GM20431 (cell line): ENCODE measurements around the gene CREB1.

Source experiments
- in situ Hi-C: fragments of 300-500 bp; cut with MseI, MboI; formaldehyde crosslinking; loops from one replicate; pipeline ENCODE4 v1.15.0; 2020; ENCODE audit warnings: low sequenced_read_pairs; ENCODE audit not compliant: unreplicated experiment

The CREB1 gene

DNA sequence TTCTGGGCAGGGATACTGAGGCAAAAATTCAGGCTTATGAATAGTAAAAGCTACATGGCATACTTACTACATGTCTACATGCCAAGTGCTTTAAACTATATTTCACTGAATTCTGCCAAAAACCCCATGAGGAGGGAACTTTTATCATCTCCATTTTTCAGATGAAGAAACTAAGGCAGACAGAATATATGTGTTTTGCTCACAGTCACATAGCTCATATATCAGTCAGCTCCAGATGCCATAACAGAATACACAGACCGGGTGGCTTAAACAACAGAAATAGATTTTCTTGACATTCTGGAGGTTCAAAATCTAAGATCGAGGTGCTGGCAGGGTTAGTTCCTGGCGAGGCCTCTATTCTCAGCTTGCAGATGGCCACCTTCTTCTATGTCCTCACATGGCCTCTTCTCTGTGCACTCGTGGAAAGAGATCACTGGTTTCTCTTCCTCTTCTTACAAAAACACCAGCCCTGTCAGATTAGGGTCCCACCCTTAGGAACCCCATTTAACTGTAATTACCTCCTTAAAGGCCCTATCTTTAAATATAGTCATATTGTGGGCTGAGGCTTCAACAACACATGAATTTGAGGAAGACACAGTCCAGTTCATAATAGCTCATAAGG, 27.1 kb upstream of the CREB1 start:
- in situ Hi-C loops = no loop called here

DNA sequence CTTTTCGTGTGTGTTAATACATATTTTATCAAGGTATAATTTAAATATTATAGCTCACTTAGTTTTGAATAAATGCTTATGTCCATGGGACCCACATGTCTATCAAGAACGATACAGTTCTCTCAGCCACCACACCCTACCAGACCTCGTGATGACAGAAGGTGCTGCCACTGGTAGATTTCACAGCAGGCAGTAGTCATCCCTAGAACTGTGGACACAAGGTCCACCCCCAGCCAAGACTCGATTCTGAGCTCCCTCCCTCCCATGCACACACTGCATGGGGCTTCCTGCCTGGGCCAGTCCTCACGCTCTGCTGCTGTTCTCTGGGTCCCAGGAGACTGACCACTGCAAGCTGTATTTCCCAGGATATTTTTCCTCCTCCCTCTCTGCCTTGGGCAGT, 26.5 kb upstream of the CREB1 start:
- in situ Hi-C loops = no loop called here

DNA sequence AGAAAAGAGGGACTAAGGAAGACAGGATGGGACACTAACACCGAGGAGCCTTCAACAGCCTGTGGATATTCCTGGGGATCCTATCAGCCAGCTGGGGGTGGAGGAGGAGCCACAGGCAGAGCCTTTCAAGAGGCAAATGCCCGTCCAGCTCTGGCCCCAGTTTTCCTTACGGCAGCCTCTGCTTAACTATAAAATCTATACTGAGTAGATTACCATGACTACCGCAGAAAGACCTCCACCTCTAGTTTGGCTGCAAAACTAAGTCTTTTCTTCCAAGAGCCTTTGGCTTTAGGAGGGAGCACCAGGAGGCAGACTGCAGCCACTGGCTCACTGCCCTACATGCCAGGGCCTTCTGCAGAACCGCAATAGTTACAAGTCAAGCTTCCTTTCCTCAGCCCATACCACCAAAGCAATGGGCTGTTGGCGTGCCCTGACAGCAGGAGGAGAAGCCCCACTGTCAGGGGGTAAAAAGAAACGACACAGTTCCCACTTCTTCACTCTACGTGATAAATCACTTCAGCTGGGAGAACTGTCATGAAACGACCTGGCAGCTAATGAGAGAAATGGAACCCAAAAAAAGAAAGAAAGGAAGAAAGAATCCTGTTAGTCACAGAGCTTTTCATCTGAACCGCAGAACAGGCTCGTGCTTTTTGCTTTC, 25.1 kb upstream of the CREB1 start:
- in situ Hi-C loops = no loop called here

DNA sequence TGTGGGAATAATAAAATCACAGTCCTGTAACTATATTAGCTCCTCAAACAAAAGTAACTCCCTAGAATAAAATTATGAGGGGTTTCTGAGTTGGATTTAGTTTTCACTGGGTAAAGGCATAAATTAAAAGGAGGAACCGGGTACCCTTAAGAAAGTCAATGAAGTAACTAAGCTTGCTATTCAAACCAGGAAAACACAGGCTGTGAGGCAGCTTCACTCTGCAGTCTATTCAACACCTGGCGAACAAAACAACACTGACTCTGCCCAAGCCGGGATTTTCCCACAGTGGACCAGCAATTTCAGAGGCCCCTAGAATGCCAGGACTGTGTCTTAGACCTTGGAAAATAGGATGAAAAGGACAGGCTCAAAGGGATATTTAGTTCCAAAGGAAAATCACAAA, 24.6 kb upstream of the CREB1 start:
- in situ Hi-C loops = no loop called here

DNA sequence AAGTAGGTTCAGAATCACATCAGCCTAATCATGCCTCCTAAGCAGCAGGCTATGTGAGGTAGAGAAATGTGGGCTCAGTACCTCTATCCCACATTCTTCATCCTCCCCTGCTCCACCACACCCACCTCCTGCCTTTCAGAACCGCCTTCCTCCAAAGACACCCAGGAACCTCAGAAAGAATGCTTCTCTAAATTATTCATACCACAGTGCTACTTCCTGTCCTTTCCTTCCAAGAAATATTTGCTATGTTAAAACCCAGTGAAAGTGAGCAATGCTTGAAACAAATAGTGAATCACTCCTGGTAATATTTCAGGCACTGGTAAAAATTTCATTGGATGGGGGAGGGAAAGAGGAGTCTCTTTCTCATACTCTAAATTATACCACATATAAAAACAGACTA, 24.0 kb upstream of the CREB1 start:
- in situ Hi-C loops = no loop called here

DNA sequence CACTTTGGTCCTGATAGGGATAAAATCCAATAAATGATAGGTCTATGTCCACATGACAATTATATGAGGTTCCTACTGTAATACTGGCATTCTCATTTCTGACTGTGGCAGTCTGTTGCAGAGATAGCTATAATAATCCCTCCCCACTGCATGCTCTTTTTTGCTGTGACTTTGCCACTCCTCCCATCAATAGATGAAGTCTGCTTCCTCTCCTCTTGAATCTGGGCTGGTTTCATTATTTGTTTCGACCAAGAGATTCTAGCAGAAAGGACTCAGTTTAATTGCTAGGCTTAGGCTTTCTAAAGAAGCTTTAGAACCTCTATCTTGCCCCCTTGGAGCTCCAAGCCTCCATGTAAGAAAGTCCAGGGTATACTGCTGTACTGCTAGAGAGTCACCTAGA, 23.3 kb upstream of the CREB1 start:
- in situ Hi-C loops = no loop called here

DNA sequence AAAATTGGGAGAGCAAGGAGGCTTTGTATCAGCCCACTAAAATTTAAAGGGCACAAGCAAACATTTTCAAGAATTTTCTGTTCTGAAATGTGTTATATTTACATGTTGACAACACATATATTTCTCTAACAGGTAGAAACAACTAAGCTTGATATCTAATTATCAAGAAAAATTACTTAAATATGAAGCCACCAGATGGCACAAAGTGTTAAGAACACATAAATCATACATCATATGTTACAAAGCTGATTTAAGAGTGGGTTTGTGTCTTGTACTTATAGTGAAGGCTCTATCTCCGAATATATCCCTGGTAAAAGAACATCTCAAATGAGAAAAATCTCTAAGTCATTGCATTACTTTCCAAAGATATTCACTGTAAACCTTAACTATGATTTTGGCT, 19.6 kb upstream of the CREB1 start:
- in situ Hi-C loops = no loop called here

DNA sequence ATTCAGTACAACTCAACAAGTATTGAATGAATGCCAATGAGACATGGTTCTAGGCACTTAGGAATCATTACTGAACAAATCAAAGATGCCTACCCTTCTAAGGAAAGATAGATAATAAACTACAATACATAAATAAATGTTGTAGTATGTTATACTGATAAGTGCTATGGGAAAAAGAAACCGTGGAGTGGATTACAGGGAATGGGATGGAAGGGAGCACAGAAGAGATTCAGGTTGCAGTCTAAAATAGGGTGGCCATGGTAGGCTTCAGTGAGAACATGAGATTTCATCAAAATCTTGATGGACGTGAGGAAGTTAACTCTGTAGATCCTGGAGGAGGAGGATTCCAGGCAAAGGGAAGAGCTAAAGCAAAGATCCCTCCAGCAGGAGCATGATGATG, 17.9 kb upstream of the CREB1 start:
- in situ Hi-C loops = no loop called here

DNA sequence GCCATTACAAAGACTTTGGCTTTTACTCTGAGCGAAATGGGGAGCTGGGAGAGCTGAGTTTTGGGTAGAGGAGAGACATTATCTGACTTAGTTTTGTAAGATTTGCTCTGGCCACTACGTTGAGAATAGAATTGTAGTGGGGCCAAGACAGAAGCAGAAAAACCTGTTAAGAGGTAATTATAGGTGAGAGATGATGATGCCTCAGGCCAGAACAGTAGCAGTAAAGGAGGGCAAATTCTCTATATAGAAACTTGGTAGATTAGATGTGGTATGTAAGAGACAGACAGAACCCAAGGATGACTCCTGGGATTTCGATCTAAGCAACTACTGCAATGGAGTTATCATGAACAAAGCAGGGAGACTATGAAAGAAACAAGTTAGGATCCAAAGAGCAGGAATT, 17.4 kb upstream of the CREB1 start:
- in situ Hi-C loops = no loop called here

DNA sequence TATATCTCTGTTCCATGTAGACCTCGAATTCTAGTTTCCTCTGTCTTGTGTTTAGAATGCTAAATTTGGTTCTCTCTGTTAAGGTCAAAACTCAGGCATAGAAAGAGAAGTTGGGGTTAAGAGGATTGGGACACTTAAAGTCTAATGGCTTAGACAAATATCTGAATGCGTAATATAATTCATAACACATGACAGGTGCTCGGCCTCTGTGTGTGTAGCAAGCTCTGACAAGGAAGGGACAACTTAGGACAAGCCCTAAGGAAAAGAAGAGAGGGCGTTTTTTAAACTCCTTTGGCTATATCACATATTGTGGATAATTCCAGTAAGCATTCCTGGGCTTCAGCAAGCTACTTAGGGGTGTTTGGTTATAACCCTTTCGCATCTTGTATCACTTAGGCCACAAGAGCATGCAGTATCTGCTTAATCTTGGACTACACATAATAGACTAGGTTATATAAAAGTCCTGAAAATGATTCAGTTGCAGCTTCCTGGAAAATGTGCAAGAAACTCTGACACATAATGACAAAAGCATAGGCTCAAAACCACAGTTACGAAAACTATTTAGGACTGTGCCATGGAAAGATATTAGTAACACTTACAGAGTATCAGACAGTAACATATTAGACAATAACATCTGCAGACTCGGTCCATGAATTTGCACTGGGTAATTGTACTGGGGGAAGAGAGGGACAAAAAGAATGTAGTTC, 16.1 kb upstream of the CREB1 start:
- in situ Hi-C loops = no loop called here

DNA sequence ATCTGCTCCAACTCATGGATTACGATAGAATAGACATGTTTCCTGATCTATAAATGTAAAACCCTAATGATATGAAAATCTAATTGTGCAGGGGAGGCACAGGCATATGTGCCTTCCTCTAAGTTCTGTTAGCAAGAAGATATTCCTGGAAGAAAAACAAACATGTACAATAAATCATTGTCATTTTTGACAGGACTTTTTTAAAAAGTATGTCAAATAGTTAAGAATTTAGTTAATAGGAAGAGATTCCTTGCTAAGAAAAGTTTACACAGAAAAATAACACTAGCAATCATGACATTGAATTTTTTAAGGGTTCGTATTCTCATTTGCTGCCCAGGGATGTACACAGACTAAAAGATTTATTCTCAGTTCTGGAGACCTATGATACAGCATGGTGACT, 15.3 kb upstream of the CREB1 start:
- in situ Hi-C loops = no loop called here

DNA sequence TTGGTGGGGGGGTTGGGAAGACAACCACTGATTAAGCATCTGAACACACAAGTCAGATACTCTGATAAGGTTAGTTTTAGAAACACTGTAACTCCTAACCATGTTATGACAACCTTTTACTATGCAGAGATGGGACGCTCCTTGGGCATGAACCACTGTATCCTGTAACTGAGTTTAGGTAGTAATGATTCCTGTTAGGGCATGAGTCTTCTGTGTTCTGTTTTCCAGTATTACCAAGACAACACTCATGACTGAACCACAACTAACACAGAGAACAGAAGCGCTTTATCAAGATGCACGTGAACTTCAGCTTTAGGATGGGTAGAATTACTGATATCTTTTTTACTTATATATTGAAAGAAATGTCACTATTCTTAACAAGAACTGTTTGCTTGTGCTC, 14.1 kb upstream of the CREB1 start:
- in situ Hi-C loops = no loop called here

DNA sequence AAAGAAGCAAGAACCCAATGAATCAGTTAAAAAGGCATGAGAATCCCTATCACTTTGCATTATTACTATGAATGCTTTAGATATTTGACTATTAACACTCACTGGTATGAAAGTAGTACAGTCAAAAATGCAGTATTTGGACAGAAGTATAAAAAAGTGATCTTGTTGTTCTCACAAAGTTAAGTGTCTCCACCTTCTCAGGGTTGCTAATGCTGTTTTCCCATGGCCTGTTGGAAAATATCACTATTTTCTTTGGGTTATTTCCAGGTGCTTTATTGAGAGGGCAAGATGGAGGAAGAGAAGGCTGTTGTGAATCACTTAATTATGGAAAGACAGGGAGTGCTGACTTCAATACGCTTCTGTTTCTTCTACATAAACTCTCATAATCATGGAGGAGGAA, 13.6 kb upstream of the CREB1 start:
- in situ Hi-C loops = no loop called here

DNA sequence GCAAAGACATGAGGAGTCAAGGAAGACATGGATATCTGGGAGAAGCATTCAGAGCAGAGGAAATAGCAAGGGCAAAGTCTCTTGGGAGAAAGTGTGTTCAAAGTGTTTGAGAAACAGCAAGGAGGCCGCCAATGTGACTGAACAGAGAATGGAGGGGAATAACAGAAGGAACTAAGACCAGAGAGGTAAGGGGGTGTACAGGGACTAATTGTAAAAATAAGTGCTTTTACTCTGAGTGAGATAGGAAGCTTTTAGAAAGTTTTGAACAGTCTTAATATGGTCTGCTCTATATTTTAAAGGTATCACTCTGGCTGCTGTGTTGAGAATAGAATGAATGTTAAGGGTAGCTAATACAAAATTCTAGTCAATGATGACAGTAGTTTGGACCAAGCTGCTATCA, 6.8 kb upstream of the CREB1 start:
- in situ Hi-C loops = no loop called here

DNA sequence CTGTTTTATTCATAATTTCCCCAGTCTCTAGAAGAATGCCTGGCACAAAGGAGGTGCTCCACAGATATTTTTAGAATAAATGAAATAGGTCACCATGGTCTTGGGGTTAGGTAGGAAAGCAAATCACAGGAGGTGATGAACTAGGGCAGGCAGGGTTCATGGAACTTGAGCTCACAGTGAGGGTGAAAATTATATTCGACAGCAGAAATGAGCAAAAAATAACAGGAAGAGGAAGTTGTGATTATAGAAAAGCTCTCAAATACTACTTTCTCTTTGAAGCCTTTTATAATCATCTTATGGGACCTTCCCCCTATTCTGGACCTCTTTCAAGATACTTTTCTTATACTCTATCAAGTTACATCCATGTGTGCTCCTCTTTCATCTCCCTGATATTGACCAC, 4.5 kb upstream of the CREB1 start:
- in situ Hi-C loops = no loop called here

DNA sequence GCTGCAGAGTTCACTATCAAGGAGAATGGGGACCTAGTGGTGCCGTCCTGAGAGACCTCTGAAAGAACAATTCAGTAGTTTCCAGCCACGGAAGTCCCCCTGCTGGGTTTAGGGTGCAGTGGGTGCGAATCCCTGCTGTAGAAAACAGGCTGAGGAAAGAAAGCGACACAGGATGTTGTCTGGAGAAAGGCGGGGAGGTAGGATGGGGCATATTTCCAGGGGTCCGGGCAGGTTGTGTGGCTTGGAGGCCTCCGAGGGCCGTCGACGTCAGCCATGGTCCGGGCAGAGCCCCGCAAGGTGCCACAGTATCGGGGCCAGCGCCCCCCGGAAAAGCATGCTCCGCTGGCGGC, 807 bp upstream of the CREB1 start:
- in situ Hi-C loops = no loop called here

DNA sequence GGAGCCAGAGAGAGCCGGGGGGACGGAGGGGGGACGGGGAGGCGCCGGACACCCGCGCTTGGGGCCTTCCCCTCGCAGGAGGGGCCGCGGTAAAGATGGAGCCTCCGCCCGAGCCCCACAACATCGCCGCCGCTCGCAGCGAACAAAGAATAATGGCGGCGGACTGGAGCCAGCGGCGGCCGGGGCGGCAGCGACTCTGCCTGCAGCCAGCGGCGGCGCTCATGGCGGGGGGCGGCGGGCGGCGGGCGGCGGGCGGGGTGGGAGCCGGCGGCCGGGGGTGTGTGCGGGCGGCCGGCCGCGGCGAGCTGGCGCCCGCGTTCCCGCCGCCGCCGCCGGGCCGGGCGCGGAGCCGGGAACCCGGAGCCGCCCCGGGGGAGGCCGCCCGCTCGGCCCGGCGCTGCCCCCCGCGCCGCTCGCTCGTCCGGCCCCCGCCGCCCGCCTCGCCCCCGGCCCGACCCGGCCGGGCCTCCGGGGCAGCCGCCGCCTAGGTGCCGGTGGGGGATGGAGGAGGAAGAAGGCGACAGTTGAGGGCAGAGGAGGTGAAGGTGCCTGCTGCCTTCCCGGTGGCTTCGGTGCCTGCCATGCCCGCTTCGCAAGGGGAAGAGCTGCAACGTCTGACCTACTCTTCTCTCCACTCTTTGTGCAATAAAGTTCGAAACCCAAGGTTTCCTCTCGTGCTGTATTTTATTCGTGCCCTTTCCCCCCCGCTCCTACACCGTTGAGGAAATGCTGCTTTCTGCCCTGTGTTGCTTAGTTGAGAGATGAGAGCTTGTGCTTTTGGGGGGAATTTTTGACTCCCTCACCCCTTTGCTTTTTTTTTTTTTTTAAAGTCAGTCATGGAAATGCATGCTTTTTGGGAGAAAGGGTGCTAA, 634 bp downstream of the CREB1 start:
- in situ Hi-C loops = no loop called here

DNA sequence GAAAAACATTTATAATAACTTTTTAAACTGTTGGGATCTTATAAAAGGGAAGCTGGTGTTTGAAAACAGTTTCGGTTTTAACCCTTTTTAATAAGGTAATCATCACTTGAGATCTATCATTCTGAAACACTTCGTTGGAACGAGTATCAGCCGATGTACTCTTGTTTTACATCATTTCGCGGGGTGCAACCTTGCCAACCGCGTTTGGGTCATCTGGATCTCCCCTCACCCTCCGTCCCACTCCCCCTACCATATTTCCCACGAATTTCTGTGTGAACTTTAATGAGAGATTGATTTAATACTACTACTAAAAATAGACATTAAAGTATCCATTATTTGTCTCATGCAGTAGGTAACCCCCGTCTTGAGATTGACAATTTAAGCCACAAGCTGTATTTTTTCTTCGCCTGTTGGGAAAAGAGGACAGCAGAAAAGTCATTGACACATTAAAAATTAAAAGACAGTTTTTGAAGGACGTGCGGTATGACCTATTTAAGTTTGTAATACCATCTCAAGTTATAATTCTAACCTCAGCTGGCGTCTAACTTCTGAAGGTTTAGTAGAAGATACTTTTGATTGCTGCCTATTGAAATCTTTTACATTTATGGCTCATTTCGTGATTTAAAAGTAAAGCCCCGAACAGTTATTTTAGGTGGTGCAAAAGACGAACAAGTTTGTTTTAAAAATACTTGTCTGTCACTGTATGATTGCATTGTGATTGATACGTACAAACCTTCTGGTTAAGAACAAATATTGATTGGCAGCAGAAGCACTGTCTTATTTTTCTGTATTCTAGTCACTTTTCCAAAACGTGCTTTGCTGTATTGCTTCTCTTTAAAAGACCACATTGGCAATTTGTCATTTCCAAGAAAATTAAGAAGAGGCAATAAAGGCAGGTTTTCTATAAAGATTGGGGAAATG, 1.5 kb downstream of the CREB1 start:
- in situ Hi-C loops = no loop called here

DNA sequence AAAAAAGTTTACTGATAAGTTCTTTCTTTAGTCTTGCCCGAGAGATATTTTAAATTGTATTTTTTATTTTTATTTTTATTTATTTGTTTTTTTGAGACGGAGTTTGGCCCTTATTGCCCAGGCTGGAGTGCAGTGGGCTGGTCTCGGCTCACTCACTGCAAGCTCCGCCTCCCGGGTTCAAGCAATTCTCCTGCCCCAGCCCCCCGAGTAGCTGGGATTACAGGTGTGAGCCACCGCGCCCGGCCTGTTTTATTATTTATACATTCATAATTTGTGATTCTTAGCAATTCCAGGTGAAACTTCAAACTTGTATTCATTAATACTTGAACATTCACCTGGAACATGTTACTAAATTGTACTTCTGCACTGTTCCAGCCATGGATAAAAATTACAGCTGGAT, 2.9 kb downstream of the CREB1 start:
- in situ Hi-C loops = no loop called here

DNA sequence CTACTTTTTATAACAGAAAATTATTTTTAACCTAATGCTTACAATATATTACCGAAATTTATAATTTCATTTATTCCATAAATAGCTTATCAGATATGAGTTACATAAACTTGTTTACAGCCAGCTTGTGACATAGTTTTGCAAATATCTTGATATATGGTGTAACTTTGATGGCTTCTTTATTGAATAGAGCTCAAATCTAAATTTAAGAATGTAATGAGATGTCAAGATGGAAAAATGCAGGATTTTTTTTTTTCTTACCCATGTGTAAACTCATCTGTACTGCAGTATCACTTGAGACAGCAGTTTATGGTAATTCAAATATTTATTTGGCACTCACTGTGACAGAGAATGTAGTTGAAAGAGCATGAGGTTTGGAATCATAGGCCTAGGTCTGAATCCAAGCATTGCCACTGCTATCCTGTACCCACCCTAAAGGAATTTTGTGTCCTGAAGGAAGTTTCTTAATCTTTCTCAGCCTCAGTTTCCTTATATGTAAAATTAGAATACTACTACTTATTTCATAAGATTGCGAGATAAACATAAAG, 3.8 kb downstream of the CREB1 start:
- in situ Hi-C loops = no loop called here
